Stimulated activated CD4-positive, alpha-beta T cell treated with anti-CD3 and anti-CD28 coated beads, Interleukin-15, amount 100 ng/mL, for 24 hours (primary cell): ENCODE measurements around the gene TMEM30B.

ENCODE experiments used
- DNase-seq: peaks from one replicate; pipeline ENCODE4 v3.0.0-alpha.2; 2020

The TMEM30B gene

GRCh38 chr14:61231810-61232209, 49.3 kb downstream of the TMEM30B start:
- DNase-seq = no peak

DNA sequence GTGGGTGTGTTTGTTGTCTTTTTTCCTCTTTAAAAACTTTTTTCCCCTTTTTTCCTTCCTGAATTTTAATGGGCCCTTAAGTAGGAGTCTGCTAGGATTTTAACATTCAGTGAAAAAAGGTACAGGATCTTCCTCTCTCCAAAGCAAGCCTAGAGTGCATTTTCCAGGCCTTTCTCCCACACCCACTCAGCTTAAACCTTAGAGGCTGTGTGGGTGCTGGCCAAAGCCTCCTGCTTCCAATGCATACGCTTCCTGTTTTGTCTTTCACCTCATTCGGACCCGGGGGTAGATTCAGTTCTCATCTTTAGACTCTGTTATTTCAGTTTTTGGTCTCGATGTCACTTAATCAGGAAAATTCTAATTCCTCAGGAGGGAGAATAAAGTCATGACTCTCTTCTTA, 51.2 kb downstream of the TMEM30B start:
- DNase-seq = no peak

- DNase-seq = no peak
Measured at GRCh38 chr14:61229475-61229888, 51.7 kb downstream of the TMEM30B start.

DNA sequence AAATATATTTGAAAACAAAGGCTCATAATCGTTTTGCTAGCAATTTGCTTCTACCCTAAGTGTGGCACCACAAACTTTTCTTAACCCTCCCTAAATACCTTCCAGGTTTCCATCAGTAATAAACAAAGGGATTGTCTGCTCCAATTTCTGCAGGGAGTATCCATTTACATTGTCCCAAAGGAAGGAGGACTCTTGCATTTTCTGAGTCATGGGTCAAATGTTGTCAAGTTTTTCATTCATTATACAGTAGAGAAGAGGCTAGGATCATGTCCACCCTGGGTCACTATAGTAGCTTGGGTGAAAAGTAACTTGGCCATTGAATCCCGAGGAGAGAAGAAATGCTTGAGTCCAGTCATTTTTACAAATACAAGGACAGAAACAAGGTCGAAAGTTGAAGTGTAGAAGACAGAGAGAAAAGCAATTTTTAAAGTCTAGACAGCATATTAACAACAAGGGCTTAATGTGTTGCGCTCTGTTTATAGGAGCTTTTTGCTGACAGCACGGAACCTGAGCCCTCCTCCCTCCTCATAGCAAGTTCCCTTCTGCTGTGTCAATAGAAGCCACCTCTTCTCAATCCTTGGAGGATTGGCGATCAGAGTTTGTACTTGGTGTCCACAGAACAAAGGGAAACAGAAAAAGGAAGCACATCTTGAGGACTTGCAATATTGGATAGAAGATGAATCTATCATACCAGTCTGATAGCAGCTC, 53.1 kb downstream of the TMEM30B start:
- no peak for DNase-seq
